ENCODE data around the gene ARL4D. TPM values are rescaled to one million over a fixed set of nuclear protein-coding genes. Genes with fewer than 3 reads are reported as not detected.

The ARL4D gene
- polyA plus RNA-seq, 1 donor from 2014 or later: 10.6 TPM

GRCh38 chr17:43363181-43363925, 35.4 kb upstream of the ARL4D start:
- Histone ChIP-seq H3K79me2 (replicated peaks; ENCODE audit: insufficient read depth, low read length) (no peaks in the 10 kb centered on the region), H3K9me2 (ENCODE audit: insufficient read depth, low read length) (no peaks in the 10 kb centered on the region), H3K9me3 (ENCODE audit: low read length) (peaks cover 6% of the 10 kb centered on the region), H3K27me3 (ENCODE audit: insufficient read depth, low read depth, low read length) (peaks cover 8% of the 10 kb centered on the region), H3K9ac (ENCODE audit: low read length) (no peak overlapping the region), H3F3A (ENCODE audit: insufficient read depth, low read length, poor library complexity, severe bottlenecking) (no peaks in the 10 kb centered on the region), H3K4me2 (ENCODE audit: low read length) (no peak overlapping the region), H3K27ac (ENCODE audit: low read length) (no peak overlapping the region), H4K20me1 (ENCODE audit: insufficient read depth) (no peaks in the 10 kb centered on the region), H3K36me3 (ENCODE audit: insufficient read depth, low read length) (no peaks in the 10 kb centered on the region), H2AFZ (ENCODE audit: low read depth, low read length) (no peak overlapping the region), H3K4me3 (ENCODE audit: low read length) (no peak overlapping the region)
- TF ChIP-seq POLR2AphosphoS5 (IDR thresholded peaks at IDR 0.05): no peak

GRCh38 chr17:43363926-43364285, 34.9 kb upstream of the ARL4D start:
- Histone ChIP-seq H3K4me2 (ENCODE audit: low read length) (no peak overlapping the region), H2AFZ (ENCODE audit: low read depth, low read length) (no peak overlapping the region), H3K4me3 (ENCODE audit: low read length) (no peak overlapping the region), H3K9me3 (ENCODE audit: low read length) (peaks cover 6% of the 10 kb centered on the region), H3K27ac (ENCODE audit: low read length) (no peak overlapping the region), H3K9ac (ENCODE audit: low read length) (no peak overlapping the region), H3K9me2 (ENCODE audit: insufficient read depth, low read length) (no peaks in the 10 kb centered on the region), H3F3A (ENCODE audit: insufficient read depth, low read length, poor library complexity, severe bottlenecking) (no peaks in the 10 kb centered on the region), H3K27me3 (ENCODE audit: insufficient read depth, low read depth, low read length) (peaks cover 8% of the 10 kb centered on the region), H4K20me1 (ENCODE audit: insufficient read depth) (no peaks in the 10 kb centered on the region), H3K36me3 (ENCODE audit: insufficient read depth, low read length) (no peaks in the 10 kb centered on the region), H3K79me2 (replicated peaks; ENCODE audit: insufficient read depth, low read length) (no peaks in the 10 kb centered on the region)
- TF ChIP-seq REST (IDR thresholded peaks at IDR 0.05; ENCODE audit: borderline replicate concordance) (no peak), EP300 (conservative IDR thresholded peaks at IDR 0.05; ENCODE audit: poor library complexity, severe bottlenecking) (no peak), POLR2AphosphoS5 (IDR thresholded peaks at IDR 0.05) (no peak), SMC3 (conservative IDR thresholded peaks at IDR 0.05; ENCODE audit: poor library complexity) (no peak), MXI1 (conservative IDR thresholded peaks at IDR 0.05; ENCODE audit: poor library complexity, severe bottlenecking) (no peak), CTCF (IDR thresholded peaks at IDR 0.05; ENCODE audit: poor library complexity, severe bottlenecking) (no peak), RAD21 (conservative IDR thresholded peaks at IDR 0.05) (no peak), TAF1 (IDR thresholded peaks at IDR 0.05; ENCODE audit: low read depth) (no peak), EZH2 (IDR thresholded peaks at IDR 0.05; ENCODE audit: borderline replicate concordance, insufficient read depth, low read length, poor library complexity, severe bottlenecking) (no peak)
